HG03521 (cell line): Measurements from ENCODE around the gene STIM2.
A peak's percentile ranks its signal among the peaks of the same experiment; 100 is the strongest.

Experiments
- ATAC-seq: cut with Tn5 transposase; IDR thresholded peaks from one replicate; pipeline ENCODE4 v1.9.1; 2021; ENCODE audit warnings: mild to moderate bottlenecking, moderate library complexity; ENCODE audit not compliant: unreplicated experiment

The STIM2 gene

DNA sequence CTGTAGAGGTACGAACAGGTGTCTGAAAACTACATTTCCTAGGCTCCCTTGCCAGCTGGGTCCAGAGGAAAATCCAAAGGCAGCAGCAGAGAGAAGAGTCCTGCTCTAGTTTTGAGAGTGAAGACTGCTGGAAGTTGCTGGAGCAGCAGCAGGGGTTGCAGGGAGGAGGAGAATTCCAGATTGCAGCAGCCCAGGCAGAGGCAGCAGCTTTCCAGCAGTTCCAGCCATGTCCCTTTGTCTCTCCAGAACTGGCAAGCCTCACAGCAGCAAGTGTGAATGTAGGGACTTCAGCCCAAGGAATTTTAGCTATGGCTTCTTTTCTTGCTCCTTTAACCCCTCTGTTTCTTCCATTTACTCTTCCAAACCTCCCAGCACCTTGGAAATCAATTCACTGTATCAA is 24.1 kb upstream of the STIM2 start:
- ATAC-seq: no peak

GRCh38 chr4:26837993-26838842 is 22.4 kb upstream of the STIM2 start:
- no peak for ATAC-seq

DNA sequence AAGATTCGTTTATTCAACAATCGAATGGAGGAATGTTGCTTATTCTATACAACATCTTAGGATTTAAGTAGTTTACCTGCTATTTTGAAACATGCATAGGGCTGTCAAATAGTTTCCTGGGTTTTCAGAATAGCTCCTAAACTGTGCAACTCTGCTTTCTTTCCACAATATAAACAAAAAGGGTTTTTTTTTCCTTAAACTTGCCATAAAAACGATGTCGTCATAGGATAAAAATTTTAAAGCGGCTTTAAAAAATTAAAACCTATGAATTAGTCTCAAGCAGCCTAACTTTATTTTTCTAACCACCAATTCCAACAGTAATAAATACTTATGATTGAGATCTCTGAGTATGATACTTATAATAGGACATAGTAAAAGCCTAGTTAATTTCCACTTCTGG is 21.6 kb upstream of the STIM2 start:
- no peak for ATAC-seq

- no peak for ATAC-seq
These were observed 21.1 kb upstream of the STIM2 start for GRCh38 chr4:26839534-26839951.

DNA sequence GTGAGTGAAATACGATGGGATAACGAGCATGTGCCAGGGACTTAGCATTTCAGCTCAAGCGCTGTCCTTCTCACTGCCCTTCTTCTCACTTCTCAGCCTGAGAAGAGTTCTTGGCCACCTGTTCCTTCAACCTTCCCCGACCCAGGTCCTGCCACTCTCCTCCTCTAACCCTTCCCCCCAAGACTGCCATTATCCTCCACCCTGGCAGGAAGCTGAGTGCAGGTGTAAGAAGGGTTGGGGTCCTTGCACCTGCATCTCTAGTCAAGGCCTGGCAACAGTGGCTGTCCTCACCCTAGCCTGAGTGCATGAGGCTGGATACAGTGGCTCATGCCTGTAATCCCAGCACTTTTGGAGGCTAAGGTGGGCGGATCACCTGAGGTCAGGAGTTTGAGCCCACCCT is 19.9 kb upstream of the STIM2 start:
- no peak for ATAC-seq

DNA sequence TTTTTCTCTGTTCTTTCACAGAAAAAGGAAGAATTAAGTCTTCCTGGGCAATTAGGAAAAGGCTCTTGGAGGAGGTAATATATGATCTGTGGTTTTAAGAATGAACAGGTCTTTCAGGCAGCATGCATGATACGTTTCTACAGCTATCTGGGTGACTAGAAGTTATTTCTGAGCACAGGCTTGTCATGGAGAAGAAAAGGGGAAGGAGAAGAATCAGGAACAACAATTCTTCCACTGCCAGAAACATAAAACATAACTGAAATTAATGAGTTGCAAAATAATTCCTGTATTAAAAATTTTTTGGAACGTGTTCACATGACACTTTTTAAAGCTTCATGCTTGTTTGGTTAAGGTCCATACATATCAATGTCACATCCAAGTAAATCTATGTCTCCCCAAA is 17.7 kb upstream of the STIM2 start:
- no peak for ATAC-seq

GRCh38 chr4:26850528-26850927 is 10.1 kb upstream of the STIM2 start:
- no peak for ATAC-seq

- no peak for ATAC-seq
These were observed 9.5 kb upstream of the STIM2 start for GRCh38 chr4:26851129-26851528.

DNA sequence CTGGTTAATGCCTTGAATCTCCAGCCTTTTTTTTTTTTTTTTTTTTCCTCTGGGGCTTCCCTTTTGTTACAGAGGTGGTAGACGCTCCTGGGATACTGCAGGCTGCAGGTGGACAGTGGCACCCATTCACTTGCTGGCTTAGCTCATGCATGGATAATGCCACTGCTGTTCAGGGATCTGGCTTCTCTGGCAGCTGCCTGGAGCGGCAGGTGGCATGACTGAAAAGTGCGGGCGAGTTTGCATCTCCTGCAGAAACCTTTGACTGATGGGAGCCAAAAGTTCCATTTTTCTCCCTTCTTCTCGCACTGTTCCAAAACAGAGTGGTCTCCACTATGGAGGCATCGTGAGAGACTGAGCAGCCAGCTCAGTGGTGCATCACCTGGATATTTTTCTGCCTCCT is 5.9 kb upstream of the STIM2 start:
- no peak for ATAC-seq

- ATAC-seq: no peak
These were observed 3.7 kb upstream of the STIM2 start for GRCh38 chr4:26856906-26857277.

DNA sequence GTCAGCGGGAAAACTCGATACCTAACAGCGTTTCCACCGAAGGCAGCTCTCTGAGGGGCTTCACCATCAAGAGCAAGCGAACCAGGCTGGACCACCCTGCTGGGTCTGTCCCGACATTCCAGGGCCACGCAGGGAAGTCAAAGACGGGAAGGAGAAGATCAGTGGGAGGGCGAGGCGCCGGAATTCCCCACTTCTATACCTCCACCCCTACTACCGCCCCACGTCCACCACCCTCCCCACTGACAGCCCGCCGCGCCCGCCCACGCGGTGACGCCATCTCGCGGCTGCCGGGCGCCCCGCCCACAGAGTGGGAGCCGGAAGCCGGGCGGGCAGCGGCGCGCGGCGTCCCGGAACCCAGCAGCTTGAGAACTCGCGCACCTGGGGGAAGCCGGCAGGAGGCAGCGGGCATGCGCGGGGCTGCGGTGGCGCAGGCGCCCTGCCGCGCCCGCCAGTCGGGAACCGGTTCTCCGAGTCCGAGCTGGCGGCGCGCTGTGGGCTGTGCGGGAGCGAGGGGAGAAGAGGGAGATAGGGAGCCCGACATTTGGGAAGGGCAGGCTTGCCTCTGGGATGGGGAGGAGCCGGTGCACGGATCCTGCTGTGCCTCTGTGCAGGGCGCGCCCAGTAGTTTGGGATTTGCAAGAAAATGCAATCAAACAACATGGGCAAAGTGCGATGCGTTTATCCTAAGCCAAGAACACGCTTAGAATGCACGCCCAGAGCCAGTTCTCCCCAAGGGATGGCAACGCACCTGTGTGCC is 3.2 kb upstream of the STIM2 start:
- peak; percentile 56 for ATAC-seq

DNA sequence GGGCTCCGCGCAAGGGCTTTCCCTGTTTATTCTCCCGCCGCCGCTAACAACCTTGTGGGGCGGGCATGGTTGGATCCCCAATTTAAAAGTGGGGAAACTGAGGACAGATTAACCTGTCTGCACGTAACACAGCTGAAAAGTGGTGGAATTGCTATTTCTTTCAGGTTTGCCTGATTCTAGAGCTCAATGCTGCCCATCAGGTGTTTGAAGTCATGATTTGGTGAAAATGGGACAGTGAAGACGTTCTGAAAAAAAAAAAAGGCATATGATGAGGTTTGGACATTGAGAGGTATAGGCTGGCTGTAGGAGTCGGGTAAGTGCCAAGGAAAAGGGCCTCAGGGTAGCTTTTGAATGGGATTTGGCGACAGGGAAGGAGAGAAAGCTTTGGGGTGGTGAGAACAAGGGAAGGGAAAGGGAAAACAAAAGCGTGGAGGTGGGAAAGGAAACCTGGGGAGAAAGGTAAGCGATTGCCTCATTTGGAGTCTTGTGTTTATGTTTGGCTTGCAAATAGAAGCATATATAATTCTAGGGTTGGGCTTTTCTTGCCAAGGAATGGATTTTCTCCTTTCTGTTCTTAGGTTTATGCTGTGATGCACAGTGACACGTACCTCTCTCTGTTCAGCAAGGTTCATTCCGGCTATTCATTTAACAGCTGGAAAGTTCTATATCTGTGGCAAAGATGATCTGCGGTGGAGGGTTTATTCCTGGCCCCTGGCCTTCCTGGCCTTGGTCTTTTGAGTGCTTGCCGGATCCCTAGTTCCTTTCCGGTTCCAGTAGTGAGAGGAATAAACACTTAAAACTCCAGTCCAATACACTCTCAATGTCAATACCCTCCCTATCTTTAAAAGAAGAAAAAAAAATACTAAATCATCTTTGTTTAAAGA is 2.4 kb upstream of the STIM2 start:
- ATAC-seq: no peak

DNA sequence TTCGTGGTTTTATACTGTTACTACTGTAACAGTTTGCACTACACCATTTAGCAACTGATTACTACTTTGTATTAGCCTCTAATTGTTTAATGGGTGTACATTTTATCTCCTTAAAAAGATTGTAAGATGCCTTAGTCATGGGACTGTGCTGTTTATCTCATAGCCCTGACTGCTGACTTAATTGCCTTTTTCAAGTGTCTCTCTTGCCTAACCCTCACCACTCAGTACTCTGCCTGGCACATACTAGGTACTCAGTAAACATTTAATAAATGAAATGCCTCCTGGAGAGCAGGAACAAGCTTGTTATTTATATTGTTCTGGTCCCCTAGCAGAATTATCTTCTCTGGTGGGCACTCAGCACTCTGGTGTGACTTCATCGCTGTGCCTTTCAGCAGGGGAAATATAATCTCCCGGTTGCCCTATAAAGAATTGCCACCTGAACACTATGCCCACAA is 1.7 kb upstream of the STIM2 start:
- ATAC-seq: no peak

DNA sequence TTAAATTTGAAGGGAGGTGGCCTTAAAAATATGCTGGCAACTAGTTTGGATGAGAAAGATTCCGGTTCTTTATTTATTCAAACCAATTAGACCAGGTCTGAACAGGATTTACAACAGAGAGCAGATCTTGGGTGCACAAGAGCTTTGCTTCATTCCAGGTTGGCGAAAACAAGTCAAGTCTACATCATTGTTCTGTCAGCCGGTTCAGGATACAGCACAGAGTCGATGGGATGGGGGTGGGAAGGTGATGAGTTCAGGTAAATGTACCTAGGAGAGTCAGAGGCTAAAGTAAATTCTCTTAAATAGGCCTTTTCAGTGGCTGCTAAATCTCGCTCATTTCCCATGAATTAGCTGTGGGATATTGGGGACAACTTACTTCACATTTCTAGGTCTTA is 882 bp upstream of the STIM2 start:
- ATAC-seq: no peak

- peak; percentile 17 for ATAC-seq
These were observed 337 bp downstream of the STIM2 start for GRCh38 chr4:26860922-26861433.

DNA sequence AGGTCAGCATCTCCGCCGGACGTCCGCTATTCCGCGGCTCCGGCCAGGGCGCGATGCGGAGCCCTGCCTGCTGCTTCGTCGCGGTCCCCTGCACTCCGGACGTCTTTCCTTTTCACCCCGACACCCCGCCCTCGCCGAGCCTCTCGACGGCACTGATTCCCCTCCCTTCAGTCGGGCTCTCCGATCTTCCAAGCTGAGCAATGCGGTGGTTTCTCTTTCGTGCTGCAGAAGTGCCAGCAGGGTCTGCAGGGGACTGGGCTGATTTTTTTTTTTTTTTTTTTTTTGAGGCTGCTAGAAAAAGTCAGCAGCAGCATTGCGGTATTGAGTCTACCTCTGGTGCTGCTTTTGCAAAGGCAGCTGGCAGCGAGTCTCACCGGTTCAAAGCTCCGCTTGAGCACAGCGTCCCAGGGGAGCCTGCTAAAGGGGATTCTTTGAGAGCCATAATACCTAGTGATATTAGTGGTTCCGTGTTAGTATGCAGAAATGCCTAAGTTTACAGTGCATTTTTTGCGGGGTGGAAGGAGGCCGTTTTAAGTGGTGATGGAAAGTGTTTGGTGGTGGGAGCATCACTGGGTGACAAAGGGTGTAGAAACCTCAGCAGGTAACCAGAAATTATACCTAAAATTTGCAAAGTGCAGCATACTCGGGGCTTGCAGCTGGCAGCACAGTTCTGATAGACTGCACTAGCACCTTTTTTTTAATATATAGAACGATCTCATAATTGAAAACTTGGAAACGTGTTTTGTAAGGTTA is 969 bp downstream of the STIM2 start:
- ATAC-seq: peak; percentile 26

DNA sequence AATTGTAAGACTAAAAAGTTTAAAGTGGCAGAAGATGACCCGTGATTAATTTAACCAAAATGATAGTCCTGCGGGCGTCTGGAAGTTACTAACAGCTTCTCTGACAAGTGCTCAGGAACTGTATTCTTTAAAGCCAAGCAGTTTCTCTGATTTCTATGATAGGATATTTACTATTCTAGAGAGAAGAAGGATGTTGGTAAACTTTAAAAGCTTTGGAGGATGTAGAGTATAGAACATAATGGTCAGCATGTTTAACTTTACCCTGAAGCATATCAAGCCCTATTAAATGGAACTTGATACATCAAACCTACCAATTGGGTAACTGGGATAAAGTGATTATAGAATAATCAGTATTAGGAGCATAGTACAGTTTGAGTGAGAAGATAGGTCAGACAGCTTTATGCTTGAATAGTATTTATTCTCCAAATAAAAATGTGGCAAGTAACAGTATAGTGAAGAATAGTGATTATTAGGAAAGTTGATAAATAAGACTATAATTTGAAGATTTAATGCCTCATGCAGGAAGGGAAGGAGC is 1.8 kb downstream of the STIM2 start:
- ATAC-seq: no peak

DNA sequence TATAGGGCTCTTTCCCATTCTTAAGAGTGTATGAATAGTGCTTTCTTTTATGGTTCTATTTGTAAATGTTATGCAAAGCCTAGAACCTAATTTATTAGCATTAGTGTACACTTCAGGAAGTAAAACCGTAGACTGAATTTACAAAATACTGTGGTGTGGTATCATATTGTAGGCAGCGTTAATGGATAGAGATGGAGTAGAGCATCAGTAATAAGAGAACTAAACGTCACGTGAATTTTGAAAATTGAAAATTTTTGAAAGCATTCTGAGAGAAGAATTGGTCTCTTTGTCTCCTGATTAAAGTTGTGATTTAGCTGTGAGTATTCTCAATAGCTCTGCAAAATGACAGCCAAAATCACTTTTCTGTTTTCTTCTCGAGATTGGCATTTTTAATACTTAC is 2.9 kb downstream of the STIM2 start:
- no peak for ATAC-seq

GRCh38 chr4:26864899-26865298 is 4.3 kb downstream of the STIM2 start:
- ATAC-seq: no peak

GRCh38 chr4:26866203-26866602 is 5.6 kb downstream of the STIM2 start:
- no peak for ATAC-seq
